DND-41 (cell line): ENCODE measurements around the gene OGFOD1.

ENCODE experiments used
- CTCF ChIP-seq: IDR thresholded peaks from 2 replicates; pipeline ENCODE4 v1.5.1; 2012; ENCODE audit warnings: borderline replicate concordance, low read length, moderate library complexity, mild to moderate bottlenecking; ENCODE audit not compliant: poor library complexity, severe bottlenecking; ENCODE audit errors: extremely low read depth
- EZH2 ChIP-seq: IDR thresholded peaks from 3 replicates; pipeline ENCODE4 v1.6.1; 2012; ENCODE audit warnings: borderline replicate concordance, low read depth, mild to moderate bottlenecking, moderate library complexity, low read length, inconsistent platforms; ENCODE audit not compliant: severe bottlenecking

- TF ChIP-seq CTCF (no peak), EZH2 (no peak)
Observed at GRCh38 chr16:56520251-56520577, 68.9 kb downstream of the OGFOD1 start.
